MCF 10A (cell line): ENCODE measurements around the gene DNAH9. TPM values are rescaled to one million over a fixed set of nuclear protein-coding genes. Genes with fewer than 3 reads are reported as not detected.

ENCODE experiments used
- BruUV-seq: library from RNA; stranded (reverse); fragments of 400-500 nt; replicated peaks from 2 replicates; lab custom pipeline; 2021; lab: Mats Ljungman, UMichigan
- CTCF ChIA-PET: fragments of 300-600 bp; sonication (Branson Sonifier 250); formaldehyde crosslinking; extraction: SDS; loops from one replicate; lab custom pipeline; 2021; ENCODE audit warnings: antibody characterized with exemption, inconsistent platforms; lab: Yijun Ruan, JAX
- POLR2A ChIA-PET: fragments of 300-600, 350-650 bp; sonication (Branson Sonifier 250); formaldehyde crosslinking; extraction: SDS; loops from one replicate; lab custom pipeline; 2020; ENCODE audit warnings: antibody characterized with exemption, inconsistent platforms; lab: Yijun Ruan, JAX
- DNase-seq: peaks from one replicate; pipeline ENCODE4 v3.0.0-alpha.2; 2018; ENCODE audit not compliant: unreplicated experiment
- H3K27ac Mint-ChIP-seq: one replicate; pipeline ENCODE4 v1.8.0; 2022; ENCODE audit warnings: mild to moderate bottlenecking, low read depth, mixed read lengths; ENCODE audit not compliant: unreplicated experiment
- H3K27me3 Mint-ChIP-seq: one replicate; pipeline ENCODE4 v1.8.0; 2022; ENCODE audit warnings: mixed read lengths; ENCODE audit not compliant: insufficient read depth, unreplicated experiment
- H3K36me3 Mint-ChIP-seq: one replicate; pipeline ENCODE4 v1.8.0; 2022; ENCODE audit warnings: mild to moderate bottlenecking, moderate library complexity, mixed read lengths; ENCODE audit not compliant: insufficient read depth, unreplicated experiment
- H3K4me1 Mint-ChIP-seq: one replicate; pipeline ENCODE4 v1.8.0; 2022; ENCODE audit warnings: mixed read lengths; ENCODE audit not compliant: insufficient read depth, unreplicated experiment
- H3K4me3 Mint-ChIP-seq: one replicate; pipeline ENCODE4 v1.8.0; 2022; ENCODE audit warnings: mild to moderate bottlenecking, moderate library complexity, mixed read lengths; ENCODE audit not compliant: unreplicated experiment
- H3K9me3 Mint-ChIP-seq: one replicate; pipeline ENCODE4 v1.8.0; 2022; ENCODE audit warnings: mixed read lengths; ENCODE audit not compliant: unreplicated experiment
- intact Hi-C: fragments of 100-400 bp; cut with micrococcal nuclease; formaldehyde crosslinking; loops from 2 replicates; pipeline ENCODE4 v1.14.1; 2022
- total RNA-seq: library from RNA; stranded (reverse); gene quantifications from 2 replicates; pipeline ENCODE4 v1.2.3, GENCODE V29; 2022
- TF ChIP-seq, protein P1 (sequence below): fragments of 200-600 bp; IDR thresholded peaks from one replicate; pipeline ENCODE4 v1.8.0; 2022; ENCODE audit warnings: antibody characterized with exemption, mild to moderate bottlenecking; ENCODE audit not compliant: unreplicated experiment

DNAH9 gene
- total RNA-seq, 1 experiment from 2014 or later: 0.44 TPM

DNA sequence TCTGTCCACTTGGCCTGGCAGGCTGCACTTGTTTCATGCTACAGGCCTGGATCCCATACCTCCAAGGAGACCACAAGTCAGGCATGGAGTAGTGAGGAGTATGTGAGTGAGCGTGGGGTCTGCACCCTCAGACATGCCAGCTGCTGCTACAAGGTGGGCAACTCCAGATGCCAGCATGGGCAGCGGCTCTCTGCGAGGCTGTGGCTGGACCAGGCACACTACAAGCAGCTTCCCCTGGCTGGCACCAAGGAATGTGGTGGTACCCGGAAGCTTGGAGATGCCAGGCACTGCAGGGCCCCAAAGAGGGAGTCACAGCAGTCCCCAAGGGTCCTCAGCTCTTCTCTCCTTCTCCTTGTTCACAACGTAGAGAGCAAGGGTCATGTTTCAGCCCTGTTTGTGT is 16.1 kb upstream of the DNAH9 start:
- intact Hi-C loops: no loop called here
- TF ChIP-seq, protein P1, sequence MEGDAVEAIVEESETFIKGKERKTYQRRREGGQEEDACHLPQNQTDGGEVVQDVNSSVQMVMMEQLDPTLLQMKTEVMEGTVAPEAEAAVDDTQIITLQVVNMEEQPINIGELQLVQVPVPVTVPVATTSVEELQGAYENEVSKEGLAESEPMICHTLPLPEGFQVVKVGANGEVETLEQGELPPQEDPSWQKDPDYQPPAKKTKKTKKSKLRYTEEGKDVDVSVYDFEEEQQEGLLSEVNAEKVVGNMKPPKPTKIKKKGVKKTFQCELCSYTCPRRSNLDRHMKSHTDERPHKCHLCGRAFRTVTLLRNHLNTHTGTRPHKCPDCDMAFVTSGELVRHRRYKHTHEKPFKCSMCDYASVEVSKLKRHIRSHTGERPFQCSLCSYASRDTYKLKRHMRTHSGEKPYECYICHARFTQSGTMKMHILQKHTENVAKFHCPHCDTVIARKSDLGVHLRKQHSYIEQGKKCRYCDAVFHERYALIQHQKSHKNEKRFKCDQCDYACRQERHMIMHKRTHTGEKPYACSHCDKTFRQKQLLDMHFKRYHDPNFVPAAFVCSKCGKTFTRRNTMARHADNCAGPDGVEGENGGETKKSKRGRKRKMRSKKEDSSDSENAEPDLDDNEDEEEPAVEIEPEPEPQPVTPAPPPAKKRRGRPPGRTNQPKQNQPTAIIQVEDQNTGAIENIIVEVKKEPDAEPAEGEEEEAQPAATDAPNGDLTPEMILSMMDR: no peak
- H3K9me3 Mint-ChIP-seq: peaks cover 5% of the 10 kb centered on the region
- no peak overlapping the region for H3K27ac Mint-ChIP-seq
- no peaks in the 10 kb centered on the region for H3K36me3 Mint-ChIP-seq
- no peak overlapping the region for H3K4me3 Mint-ChIP-seq
- no peaks in the 10 kb centered on the region for H3K4me1 Mint-ChIP-seq
- DNase-seq: no peak
- no TSS peak for BruUV-seq
- CTCF ChIA-PET: interaction anchor here (0.6 to 1.1 kb wide), 2 partner anchors 11 to 62 kb away, joined by 3 read pairs; no protein-coding TSS in a partner anchor
- no peaks in the 10 kb centered on the region for H3K27me3 Mint-ChIP-seq
- POLR2A ChIA-PET: no interaction called here

DNA sequence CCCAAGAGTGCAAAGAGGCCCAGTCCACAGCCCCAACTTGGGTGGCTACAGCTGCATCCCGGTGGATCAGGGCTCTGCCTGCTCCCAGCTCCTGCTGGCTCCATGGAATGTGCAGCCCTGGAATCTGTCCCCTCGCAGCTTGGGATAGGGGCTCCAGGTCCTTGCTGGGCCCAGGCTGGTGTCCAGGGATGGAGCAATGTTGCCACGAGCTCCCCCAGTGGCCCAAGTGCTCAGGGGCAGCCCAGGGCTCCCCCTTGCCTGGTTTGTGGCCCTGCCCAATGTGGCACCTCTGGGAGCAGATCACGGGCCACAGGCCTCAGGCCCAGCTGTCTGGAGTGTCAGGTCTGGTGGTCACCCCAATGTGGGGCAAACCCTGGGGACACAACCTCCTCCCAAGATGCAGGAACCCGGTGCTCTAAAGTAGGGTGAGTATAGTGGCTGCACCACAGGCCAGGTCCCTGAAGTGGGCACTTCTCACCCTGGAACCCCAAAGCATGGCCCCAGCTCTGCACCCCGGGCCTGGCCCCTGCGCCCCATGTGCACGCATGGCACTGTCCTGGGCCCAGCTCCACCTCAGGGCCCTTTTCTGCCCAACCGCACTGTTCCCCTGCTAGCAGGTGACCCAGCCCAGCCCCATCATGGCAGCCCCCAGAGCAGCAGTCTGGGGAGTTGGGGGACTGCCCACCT is 14.8 kb upstream of the DNAH9 start:
- H3K36me3 Mint-ChIP-seq: no peaks in the 10 kb centered on the region
- CTCF ChIA-PET: interaction anchor here (1.1 kb wide), 1 partner anchor 61 kb away, joined by 3 read pairs; no protein-coding TSS in a partner anchor
- no peak for DNase-seq
- TF ChIP-seq, protein P1: no peak
- no peaks in the 10 kb centered on the region for H3K27me3 Mint-ChIP-seq
- no peaks in the 10 kb centered on the region for H3K4me1 Mint-ChIP-seq
- H3K9me3 Mint-ChIP-seq: peaks cover 5% of the 10 kb centered on the region
- H3K4me3 Mint-ChIP-seq: no peak overlapping the region
- BruUV-seq: no TSS peak
- intact Hi-C loops: no loop called here
- POLR2A ChIA-PET: no interaction called here
- H3K27ac Mint-ChIP-seq: no peak overlapping the region

DNA sequence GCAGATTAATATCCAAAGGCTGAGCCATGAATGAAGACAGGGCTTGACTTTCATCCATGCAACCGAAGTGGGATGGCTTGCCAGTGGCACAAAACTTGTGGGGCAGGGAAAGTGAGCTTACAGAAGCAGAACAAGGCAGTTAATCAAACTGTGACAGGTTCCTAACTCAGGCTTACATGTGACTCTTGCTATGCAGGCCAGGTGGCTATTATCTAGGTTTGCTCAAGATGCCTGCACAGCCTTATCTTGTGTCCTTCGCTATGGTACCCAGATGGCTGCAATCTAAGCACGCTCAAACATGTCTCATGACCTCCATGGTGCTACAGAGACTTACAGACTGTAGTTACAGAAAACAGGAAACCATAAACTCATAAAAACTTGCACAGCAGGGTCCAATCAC is 8.6 kb upstream of the DNAH9 start:
- H3K27ac Mint-ChIP-seq: no peak overlapping the region
- TF ChIP-seq, protein P1: no peak
- H3K4me3 Mint-ChIP-seq: no peak overlapping the region
- CTCF ChIA-PET: no interaction called here
- no peaks in the 10 kb centered on the region for H3K4me1 Mint-ChIP-seq
- H3K9me3 Mint-ChIP-seq: no peaks in the 10 kb centered on the region
- DNase-seq: no peak
- POLR2A ChIA-PET: no interaction called here
- intact Hi-C loops: no loop called here
- H3K36me3 Mint-ChIP-seq: no peaks in the 10 kb centered on the region
- BruUV-seq: no TSS peak
- H3K27me3 Mint-ChIP-seq: peaks cover 5% of the 10 kb centered on the region

DNA sequence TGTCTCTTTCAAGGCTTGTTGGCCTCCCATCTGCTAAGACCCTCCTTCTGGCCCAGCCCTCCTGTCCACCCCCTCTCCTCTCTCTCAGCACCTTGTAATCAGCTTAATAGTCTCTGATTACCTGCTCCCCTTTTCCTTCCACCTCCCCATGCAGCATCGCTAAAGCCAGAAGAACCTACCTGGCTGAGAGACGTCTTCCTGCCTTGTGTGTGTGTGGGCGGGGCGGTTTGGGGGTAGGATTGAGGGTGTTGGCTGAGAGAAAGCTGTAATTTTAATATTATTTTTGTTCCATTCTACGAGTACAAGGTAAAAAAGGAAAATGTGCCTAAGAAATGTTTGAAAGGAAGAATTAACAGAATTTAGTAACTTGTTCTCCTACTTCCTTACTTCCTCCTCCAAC is 3.4 kb downstream of the DNAH9 start:
- H3K27me3 Mint-ChIP-seq: no peaks in the 10 kb centered on the region
- H3K4me1 Mint-ChIP-seq: no peaks in the 10 kb centered on the region
- no peak for DNase-seq
- no peak overlapping the region for H3K27ac Mint-ChIP-seq
- intact Hi-C loops: no loop called here
- ChIA-PET CTCF (interaction anchor here (0.6 kb wide), 1 partner anchor 272 kb away, joined by 3 read pairs; no protein-coding TSS in a partner anchor), POLR2A (no interaction called here)
- H3K36me3 Mint-ChIP-seq: no peaks in the 10 kb centered on the region
- H3K4me3 Mint-ChIP-seq: no peak overlapping the region
- no peaks in the 10 kb centered on the region for H3K9me3 Mint-ChIP-seq
- BruUV-seq: no TSS peak
- TF ChIP-seq, protein P1: no peak
